NOMO-1 (cell line): ENCODE measurements around the gene DHX40.
A peak's percentile ranks its signal among the peaks of the same experiment; 100 is the strongest.
"Not testable (repeated sequence)": the region's sequence is repeated elsewhere in the genome, so short reads cannot be mapped to it uniquely, and the experiment has no call there.

Experiments
- DNase-seq, 2 experiments: peaks; one replicate each; lab custom pipeline; 2025; ENCODE audit not compliant: unreplicated experiment in 2 of 2; lab: John Stamatoyannopoulos, UW

Gene DHX40

GRCh38 chr17:59565171-59565958 is at the start of gene DHX40:
Gene DHX40 (plus strand): TSS chr17:59565610. CDS start chr17:59565672, 62 bp downstream.
- peak; percentile 85 to 90 for DNase-seq

- DNase-seq = no peak
Measured at GRCh38 chr17:59516451-59516850, 49.0 kb upstream of the DHX40 start.

- DNase-seq = no peak
Measured at GRCh38 chr17:59519132-59519531, 46.3 kb upstream of the DHX40 start.

GRCh38 chr17:59520251-59520650 is 45.2 kb upstream of the DHX40 start:
- no peak for DNase-seq

- peak; percentile 28 to 41 for DNase-seq
Measured at GRCh38 chr17:59521465-59522126, 43.8 kb upstream of the DHX40 start.

- DNase-seq = not testable (repeated sequence)
Measured at GRCh38 chr17:59524930-59525329, 40.5 kb upstream of the DHX40 start.

GRCh38 chr17:59525668-59526067 is 39.7 kb upstream of the DHX40 start:
- no peak for DNase-seq

GRCh38 chr17:59526451-59526850 is 39.0 kb upstream of the DHX40 start:
- no peak for DNase-seq

GRCh38 chr17:59527325-59527917 is 38.0 kb upstream of the DHX40 start:
- no peak for DNase-seq

GRCh38 chr17:59527931-59528330 is 37.5 kb upstream of the DHX40 start:
- DNase-seq = no peak

GRCh38 chr17:59530531-59530930 is 34.9 kb upstream of the DHX40 start:
- DNase-seq = no peak

GRCh38 chr17:59533694-59534093 is 31.7 kb upstream of the DHX40 start:
- peak; percentile 37 to 86 for DNase-seq

GRCh38 chr17:59534583-59534982 is 30.8 kb upstream of the DHX40 start:
- DNase-seq = no peak

- DNase-seq = no peak
Measured at GRCh38 chr17:59538195-59538909, 27.1 kb upstream of the DHX40 start.

- peak; percentile 64 to 79 for DNase-seq
Measured at GRCh38 chr17:59542960-59543635, 22.3 kb upstream of the DHX40 start.

GRCh38 chr17:59545942-59546341 is 19.5 kb upstream of the DHX40 start:
- no peak for DNase-seq

GRCh38 chr17:59547131-59547915 is 18.1 kb upstream of the DHX40 start:
- no peak for DNase-seq

GRCh38 chr17:59548985-59549384 is 16.4 kb upstream of the DHX40 start:
- not testable (repeated sequence) for DNase-seq

GRCh38 chr17:59550703-59551102 is 14.7 kb upstream of the DHX40 start:
- DNase-seq = no peak

- no peak for DNase-seq
Measured at GRCh38 chr17:59558039-59558438, 7.4 kb upstream of the DHX40 start.
